HEK293 (cell line): ENCODE measurements around the gene SLC38A6.

Experiments used
- IKZF3 ChIP-seq: fragments of 450-650 bp; IDR thresholded peaks from 2 replicates; pipeline ENCODE4 v1.5.0; 2018; ENCODE audit warnings: missing biosample characterization, mild to moderate bottlenecking, missing genetic modification characterization, moderate library complexity
- KLF10 ChIP-seq: fragments of 450-650 bp; IDR thresholded peaks from 2 replicates; pipeline ENCODE4 v1.5.1; 2018; ENCODE audit warnings: missing biosample characterization, mild to moderate bottlenecking, missing genetic modification characterization
- KLF8 ChIP-seq: fragments of 450-650 bp; formaldehyde crosslinking; IDR thresholded peaks from 2 replicates; pipeline ENCODE4 v1.5.1; 2016; ENCODE audit warnings: missing biosample characterization, missing genetic modification characterization
- MZF1 ChIP-seq: fragments of 450-650 bp; formaldehyde crosslinking; IDR thresholded peaks from 2 replicates; pipeline ENCODE4 v1.5.1; 2017; ENCODE audit warnings: missing biosample characterization, missing genetic modification characterization, borderline replicate concordance
- SCRT1 ChIP-seq: fragments of 450-650 bp; formaldehyde crosslinking; IDR thresholded peaks from 2 replicates; pipeline ENCODE4 v1.5.1; 2016; ENCODE audit warnings: missing biosample characterization, missing genetic modification characterization, borderline replicate concordance
- TRIM28 ChIP-seq: IDR thresholded peaks from 2 replicates; pipeline ENCODE4 v1.6.1; 2011; ENCODE audit warnings: low read length, control low read depth, borderline replicate concordance
- ZBTB17 ChIP-seq: fragments of 450-650 bp; formaldehyde crosslinking; IDR thresholded peaks from 2 replicates; pipeline ENCODE4 v1.5.1; 2016; ENCODE audit warnings: missing biosample characterization, missing genetic modification characterization
- ZBTB48 ChIP-seq: fragments of 450-650 bp; formaldehyde crosslinking; IDR thresholded peaks from 2 replicates; pipeline ENCODE4 v1.5.1; 2016; ENCODE audit warnings: missing biosample characterization, missing genetic modification characterization
- ZFP41 ChIP-seq: fragments of 450-650 bp; formaldehyde crosslinking; IDR thresholded peaks from 2 replicates; pipeline ENCODE4 v1.5.1; 2016; ENCODE audit warnings: missing biosample characterization, missing genetic modification characterization, borderline replicate concordance
- ZIC2 ChIP-seq: fragments of 450-650 bp; formaldehyde crosslinking; IDR thresholded peaks from 2 replicates; pipeline ENCODE4 v1.5.1; 2016; ENCODE audit warnings: missing biosample characterization, missing genetic modification characterization
- ZNF114 ChIP-seq: fragments of 450-650 bp; formaldehyde crosslinking; IDR thresholded peaks from 2 replicates; pipeline ENCODE4 v1.5.0; 2017; ENCODE audit warnings: missing biosample characterization, missing genetic modification characterization
- ZNF132 ChIP-seq: fragments of 450-650 bp; formaldehyde crosslinking; IDR thresholded peaks from 2 replicates; pipeline ENCODE4 v1.5.1; 2017; ENCODE audit warnings: missing biosample characterization, missing genetic modification characterization, borderline replicate concordance
- ZNF416 ChIP-seq: fragments of 450-650 bp; formaldehyde crosslinking; IDR thresholded peaks from 2 replicates; pipeline ENCODE4 v1.5.1; 2016; ENCODE audit warnings: missing biosample characterization, missing genetic modification characterization
- ZNF423 ChIP-seq: fragments of 450-650 bp; formaldehyde crosslinking; IDR thresholded peaks from 2 replicates; pipeline ENCODE4 v1.5.1; 2016; ENCODE audit warnings: missing biosample characterization, missing genetic modification characterization
- ZNF549 ChIP-seq: fragments of 450-650 bp; IDR thresholded peaks from 2 replicates; pipeline ENCODE4 v1.5.1; 2018; ENCODE audit warnings: missing biosample characterization, missing genetic modification characterization, mild to moderate bottlenecking, inconsistent platforms, moderate library complexity
- ZNF621 ChIP-seq: fragments of 450-650 bp; formaldehyde crosslinking; IDR thresholded peaks from 2 replicates; pipeline ENCODE4 v1.5.1; 2017; ENCODE audit warnings: missing biosample characterization, missing genetic modification characterization
- ZNF664 ChIP-seq: fragments of 450-650 bp; formaldehyde crosslinking; IDR thresholded peaks from 2 replicates; pipeline ENCODE4 v1.5.1; 2016; ENCODE audit warnings: missing biosample characterization, missing genetic modification characterization
- ZNF768 ChIP-seq: fragments of 450-650 bp; formaldehyde crosslinking; IDR thresholded peaks from 2 replicates; pipeline ENCODE4 v1.5.1; 2018; ENCODE audit warnings: missing biosample characterization, mild to moderate bottlenecking, missing genetic modification characterization
- ZNF843 ChIP-seq: fragments of 450-650 bp; formaldehyde crosslinking; IDR thresholded peaks from 2 replicates; pipeline ENCODE4 v1.5.1; 2016; ENCODE audit warnings: missing biosample characterization, missing genetic modification characterization
- ZXDB ChIP-seq: fragments of 450-650 bp; formaldehyde crosslinking; IDR thresholded peaks from 2 replicates; pipeline ENCODE4 v1.5.1; 2016; ENCODE audit warnings: missing biosample characterization, missing genetic modification characterization
- TF ChIP-seq, protein P1 (sequence below): fragments of 450-650 bp; formaldehyde crosslinking; IDR thresholded peaks from 2 replicates; pipeline ENCODE4 v1.5.1; 2016; ENCODE audit warnings: missing biosample characterization, missing genetic modification characterization
- TF ChIP-seq, protein P2 (sequence below): fragments of 450-650 bp; formaldehyde crosslinking; IDR thresholded peaks from 2 replicates; pipeline ENCODE4 v1.5.1; 2016; ENCODE audit warnings: missing biosample characterization, missing genetic modification characterization
- TF ChIP-seq, protein P3 (sequence below): fragments of 450-650 bp; formaldehyde crosslinking; IDR thresholded peaks from 2 replicates; pipeline ENCODE4 v1.5.1; 2016; ENCODE audit warnings: missing biosample characterization, missing genetic modification characterization, borderline replicate concordance
- TF ChIP-seq, protein P4 (sequence below): fragments of 450-650 bp; formaldehyde crosslinking; IDR thresholded peaks from 2 replicates; pipeline ENCODE4 v1.5.1; 2017; ENCODE audit warnings: missing biosample characterization, missing genetic modification characterization
- TF ChIP-seq, protein P5 (sequence below): fragments of 450-650 bp; formaldehyde crosslinking; IDR thresholded peaks from 2 replicates; pipeline ENCODE4 v1.5.1; 2016; ENCODE audit warnings: missing biosample characterization, missing genetic modification characterization
- TF ChIP-seq, protein P6 (sequence below): fragments of 450-650 bp; formaldehyde crosslinking; IDR thresholded peaks from 2 replicates; pipeline ENCODE4 v1.5.1; 2016; ENCODE audit warnings: missing biosample characterization, missing genetic modification characterization
- TF ChIP-seq, protein P7 (sequence below): sonication (generic); formaldehyde crosslinking; IDR thresholded peaks from 2 replicates; pipeline ENCODE4 v1.8.1; 2022; ENCODE audit warnings: mild to moderate bottlenecking, moderate library complexity, missing genetic modification reagents

SLC38A6 gene

DNA sequence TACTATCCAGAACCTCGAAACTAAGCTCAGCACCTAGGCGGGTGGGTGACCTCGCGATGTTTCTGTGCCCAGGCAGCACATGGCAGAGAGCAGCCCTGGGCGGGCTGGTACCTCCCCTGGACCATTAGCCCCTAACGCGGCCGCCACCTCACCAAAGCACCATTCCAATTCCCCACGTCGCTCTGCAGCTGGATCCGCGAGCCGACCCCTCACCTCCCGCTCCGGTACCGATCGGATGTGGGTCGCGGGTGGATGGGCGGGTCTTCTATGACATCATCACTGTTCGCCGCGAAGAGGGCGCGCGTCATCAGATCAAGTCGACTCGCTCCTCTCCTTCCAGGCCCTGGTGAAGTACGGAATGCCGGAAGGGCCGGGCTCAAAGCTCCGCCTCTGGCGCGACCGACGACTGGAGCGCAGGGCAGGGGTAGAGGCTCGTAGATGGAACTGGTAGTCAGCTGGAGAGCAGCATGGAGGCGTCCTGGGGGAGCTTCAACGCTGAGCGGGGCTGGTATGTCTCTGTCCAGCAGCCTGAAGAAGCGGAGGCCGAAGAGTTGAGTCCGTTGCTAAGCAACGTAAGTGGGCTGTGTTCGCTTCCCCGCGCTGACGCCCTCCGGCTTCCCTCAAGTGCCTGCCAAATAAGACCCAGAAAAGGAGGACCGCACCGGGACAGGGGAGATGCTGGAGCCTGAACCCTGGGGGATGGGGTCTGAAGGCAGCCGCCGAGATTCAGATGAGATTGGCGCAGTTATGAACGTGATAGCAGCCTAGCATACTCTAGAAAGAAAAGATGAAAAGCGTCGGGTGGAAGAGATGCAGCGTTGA, at the start of gene SLC38A6, which contains the start of gene TRMT5 (continued):
- TF ChIP-seq, protein P1, sequence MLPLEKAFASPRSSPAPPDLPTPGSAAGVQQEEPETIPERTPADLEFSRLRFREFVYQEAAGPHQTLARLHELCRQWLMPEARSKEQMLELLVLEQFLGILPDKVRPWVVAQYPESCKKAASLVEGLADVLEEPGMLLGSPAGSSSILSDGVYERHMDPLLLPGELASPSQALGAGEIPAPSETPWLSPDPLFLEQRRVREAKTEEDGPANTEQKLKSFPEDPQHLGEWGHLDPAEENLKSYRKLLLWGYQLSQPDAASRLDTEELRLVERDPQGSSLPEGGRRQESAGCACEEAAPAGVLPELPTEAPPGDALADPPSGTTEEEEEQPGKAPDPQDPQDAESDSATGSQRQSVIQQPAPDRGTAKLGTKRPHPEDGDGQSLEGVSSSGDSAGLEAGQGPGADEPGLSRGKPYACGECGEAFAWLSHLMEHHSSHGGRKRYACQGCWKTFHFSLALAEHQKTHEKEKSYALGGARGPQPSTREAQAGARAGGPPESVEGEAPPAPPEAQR: no peak
- 0 out of 2 replicates have a peak, but pooled peaks have one; percentile 23 for TF ChIP-seq ZNF843 (tag by site-specific recombination)
- no peak for TF ChIP-seq ZNF416 (tag by site-specific recombination)
- TF ChIP-seq MZF1 (tag by site-specific recombination): no peak
- TF ChIP-seq, protein P2, sequence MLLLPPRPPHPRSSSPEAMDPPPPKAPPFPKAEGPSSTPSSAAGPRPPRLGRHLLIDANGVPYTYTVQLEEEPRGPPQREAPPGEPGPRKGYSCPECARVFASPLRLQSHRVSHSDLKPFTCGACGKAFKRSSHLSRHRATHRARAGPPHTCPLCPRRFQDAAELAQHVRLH: peak; percentile 47; the same call in 1 of the 2 replicates
- TF ChIP-seq ZXDB: peak; percentile 93
- TF ChIP-seq, protein P3, sequence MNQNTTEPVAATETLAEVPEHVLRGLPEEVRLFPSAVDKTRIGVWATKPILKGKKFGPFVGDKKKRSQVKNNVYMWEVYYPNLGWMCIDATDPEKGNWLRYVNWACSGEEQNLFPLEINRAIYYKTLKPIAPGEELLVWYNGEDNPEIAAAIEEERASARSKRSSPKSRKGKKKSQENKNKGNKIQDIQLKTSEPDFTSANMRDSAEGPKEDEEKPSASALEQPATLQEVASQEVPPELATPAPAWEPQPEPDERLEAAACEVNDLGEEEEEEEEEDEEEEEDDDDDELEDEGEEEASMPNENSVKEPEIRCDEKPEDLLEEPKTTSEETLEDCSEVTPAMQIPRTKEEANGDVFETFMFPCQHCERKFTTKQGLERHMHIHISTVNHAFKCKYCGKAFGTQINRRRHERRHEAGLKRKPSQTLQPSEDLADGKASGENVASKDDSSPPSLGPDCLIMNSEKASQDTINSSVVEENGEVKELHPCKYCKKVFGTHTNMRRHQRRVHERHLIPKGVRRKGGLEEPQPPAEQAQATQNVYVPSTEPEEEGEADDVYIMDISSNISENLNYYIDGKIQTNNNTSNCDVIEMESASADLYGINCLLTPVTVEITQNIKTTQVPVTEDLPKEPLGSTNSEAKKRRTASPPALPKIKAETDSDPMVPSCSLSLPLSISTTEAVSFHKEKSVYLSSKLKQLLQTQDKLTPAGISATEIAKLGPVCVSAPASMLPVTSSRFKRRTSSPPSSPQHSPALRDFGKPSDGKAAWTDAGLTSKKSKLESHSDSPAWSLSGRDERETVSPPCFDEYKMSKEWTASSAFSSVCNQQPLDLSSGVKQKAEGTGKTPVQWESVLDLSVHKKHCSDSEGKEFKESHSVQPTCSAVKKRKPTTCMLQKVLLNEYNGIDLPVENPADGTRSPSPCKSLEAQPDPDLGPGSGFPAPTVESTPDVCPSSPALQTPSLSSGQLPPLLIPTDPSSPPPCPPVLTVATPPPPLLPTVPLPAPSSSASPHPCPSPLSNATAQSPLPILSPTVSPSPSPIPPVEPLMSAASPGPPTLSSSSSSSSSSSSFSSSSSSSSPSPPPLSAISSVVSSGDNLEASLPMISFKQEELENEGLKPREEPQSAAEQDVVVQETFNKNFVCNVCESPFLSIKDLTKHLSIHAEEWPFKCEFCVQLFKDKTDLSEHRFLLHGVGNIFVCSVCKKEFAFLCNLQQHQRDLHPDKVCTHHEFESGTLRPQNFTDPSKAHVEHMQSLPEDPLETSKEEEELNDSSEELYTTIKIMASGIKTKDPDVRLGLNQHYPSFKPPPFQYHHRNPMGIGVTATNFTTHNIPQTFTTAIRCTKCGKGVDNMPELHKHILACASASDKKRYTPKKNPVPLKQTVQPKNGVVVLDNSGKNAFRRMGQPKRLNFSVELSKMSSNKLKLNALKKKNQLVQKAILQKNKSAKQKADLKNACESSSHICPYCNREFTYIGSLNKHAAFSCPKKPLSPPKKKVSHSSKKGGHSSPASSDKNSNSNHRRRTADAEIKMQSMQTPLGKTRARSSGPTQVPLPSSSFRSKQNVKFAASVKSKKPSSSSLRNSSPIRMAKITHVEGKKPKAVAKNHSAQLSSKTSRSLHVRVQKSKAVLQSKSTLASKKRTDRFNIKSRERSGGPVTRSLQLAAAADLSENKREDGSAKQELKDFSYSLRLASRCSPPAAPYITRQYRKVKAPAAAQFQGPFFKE: no peak
- peak; percentile 98 for TF ChIP-seq ZBTB17 (tag by site-specific recombination)
- TF ChIP-seq, protein P4, sequence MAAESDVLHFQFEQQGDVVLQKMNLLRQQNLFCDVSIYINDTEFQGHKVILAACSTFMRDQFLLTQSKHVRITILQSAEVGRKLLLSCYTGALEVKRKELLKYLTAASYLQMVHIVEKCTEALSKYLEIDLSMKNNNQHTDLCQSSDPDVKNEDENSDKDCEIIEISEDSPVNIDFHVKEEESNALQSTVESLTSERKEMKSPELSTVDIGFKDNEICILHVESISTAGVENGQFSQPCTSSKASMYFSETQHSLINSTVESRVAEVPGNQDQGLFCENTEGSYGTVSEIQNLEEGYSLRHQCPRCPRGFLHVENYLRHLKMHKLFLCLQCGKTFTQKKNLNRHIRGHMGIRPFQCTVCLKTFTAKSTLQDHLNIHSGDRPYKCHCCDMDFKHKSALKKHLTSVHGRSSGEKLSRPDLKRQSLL (tag by site-specific recombination): peak; percentile 89
- TF ChIP-seq ZIC2 (tag by site-specific recombination): peak; percentile 48; the same call in 1 of the 2 replicates
- TF ChIP-seq, protein P5, sequence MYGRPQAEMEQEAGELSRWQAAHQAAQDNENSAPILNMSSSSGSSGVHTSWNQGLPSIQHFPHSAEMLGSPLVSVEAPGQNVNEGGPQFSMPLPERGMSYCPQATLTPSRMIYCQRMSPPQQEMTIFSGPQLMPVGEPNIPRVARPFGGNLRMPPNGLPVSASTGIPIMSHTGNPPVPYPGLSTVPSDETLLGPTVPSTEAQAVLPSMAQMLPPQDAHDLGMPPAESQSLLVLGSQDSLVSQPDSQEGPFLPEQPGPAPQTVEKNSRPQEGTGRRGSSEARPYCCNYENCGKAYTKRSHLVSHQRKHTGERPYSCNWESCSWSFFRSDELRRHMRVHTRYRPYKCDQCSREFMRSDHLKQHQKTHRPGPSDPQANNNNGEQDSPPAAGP (tag by site-specific recombination): 0 out of 2 replicates have a peak, but pooled peaks have one; percentile 79
- no peak for TF ChIP-seq ZNF768 (tag by site-specific recombination)
- TF ChIP-seq ZNF423 (tag by site-specific recombination): no peak
- no peak for TF ChIP-seq ZNF114 (tag by site-specific recombination)
- no peak for TF ChIP-seq ZNF664 (tag by site-specific recombination)
- peak; percentile 76 for TF ChIP-seq IKZF3 (tag by site-specific recombination)
- TF ChIP-seq, protein P6, sequence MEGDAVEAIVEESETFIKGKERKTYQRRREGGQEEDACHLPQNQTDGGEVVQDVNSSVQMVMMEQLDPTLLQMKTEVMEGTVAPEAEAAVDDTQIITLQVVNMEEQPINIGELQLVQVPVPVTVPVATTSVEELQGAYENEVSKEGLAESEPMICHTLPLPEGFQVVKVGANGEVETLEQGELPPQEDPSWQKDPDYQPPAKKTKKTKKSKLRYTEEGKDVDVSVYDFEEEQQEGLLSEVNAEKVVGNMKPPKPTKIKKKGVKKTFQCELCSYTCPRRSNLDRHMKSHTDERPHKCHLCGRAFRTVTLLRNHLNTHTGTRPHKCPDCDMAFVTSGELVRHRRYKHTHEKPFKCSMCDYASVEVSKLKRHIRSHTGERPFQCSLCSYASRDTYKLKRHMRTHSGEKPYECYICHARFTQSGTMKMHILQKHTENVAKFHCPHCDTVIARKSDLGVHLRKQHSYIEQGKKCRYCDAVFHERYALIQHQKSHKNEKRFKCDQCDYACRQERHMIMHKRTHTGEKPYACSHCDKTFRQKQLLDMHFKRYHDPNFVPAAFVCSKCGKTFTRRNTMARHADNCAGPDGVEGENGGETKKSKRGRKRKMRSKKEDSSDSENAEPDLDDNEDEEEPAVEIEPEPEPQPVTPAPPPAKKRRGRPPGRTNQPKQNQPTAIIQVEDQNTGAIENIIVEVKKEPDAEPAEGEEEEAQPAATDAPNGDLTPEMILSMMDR (tag by site-specific recombination): no peak
- no peak for TF ChIP-seq ZBTB48 (tag by site-specific recombination)
- TF ChIP-seq ZNF621 (tag by site-specific recombination): no peak
- TF ChIP-seq, protein P7, sequence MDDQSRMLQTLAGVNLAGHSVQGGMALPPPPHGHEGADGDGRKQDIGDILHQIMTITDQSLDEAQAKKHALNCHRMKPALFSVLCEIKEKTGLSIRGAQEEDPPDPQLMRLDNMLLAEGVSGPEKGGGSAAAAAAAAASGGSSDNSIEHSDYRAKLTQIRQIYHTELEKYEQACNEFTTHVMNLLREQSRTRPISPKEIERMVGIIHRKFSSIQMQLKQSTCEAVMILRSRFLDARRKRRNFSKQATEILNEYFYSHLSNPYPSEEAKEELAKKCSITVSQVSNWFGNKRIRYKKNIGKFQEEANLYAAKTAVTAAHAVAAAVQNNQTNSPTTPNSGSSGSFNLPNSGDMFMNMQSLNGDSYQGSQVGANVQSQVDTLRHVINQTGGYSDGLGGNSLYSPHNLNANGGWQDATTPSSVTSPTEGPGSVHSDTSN: peak; percentile 81; the same call in 1 of the 2 replicates
- TF ChIP-seq KLF10 (tag by site-specific recombination): peak; percentile 60
- TF ChIP-seq ZNF132 (tag by site-specific recombination): no peak
- TF ChIP-seq TRIM28: peak; percentile 93; the same call in 1 of the 2 replicates
- no peak for TF ChIP-seq SCRT1 (tag by site-specific recombination)
- TF ChIP-seq ZFP41 (tag by site-specific recombination): no peak
- peak; percentile 95 for TF ChIP-seq KLF8 (tag by site-specific recombination)
- no peak for TF ChIP-seq ZNF549 (tag by site-specific recombination)
